ENCODE results near the gene RPGRIP1L. TPM values are rescaled to one million over a fixed set of nuclear protein-coding genes. Genes with fewer than 3 reads are reported as not detected.

The RPGRIP1L gene
- total RNA-seq, 1 donor from 2014 or later, result 23.2 TPM

GRCh38 chr16:53600616-53601015 is 103.0 kb downstream of the RPGRIP1L start:
- H3K4me3 Mint-ChIP-seq, result no peak overlapping the region
- no peak overlapping the region for H3K4me2 ChIP-seq
- H3K4me1 Mint-ChIP-seq, result no peaks in the 10 kb centered on the region

GRCh38 chr16:53600126-53600525 is 103.5 kb downstream of the RPGRIP1L start:
- Histone ChIP-seq H2AFZ (replicated peaks) (no peak overlapping the region), H3K36me3 (no peaks in the 10 kb centered on the region), H3K79me2 (ENCODE audit: low read depth) (no peaks in the 10 kb centered on the region), H3K27ac (no peak overlapping the region), H3K4me3 (no peak overlapping the region), H3F3A (ENCODE audit: low read depth) (no peaks in the 10 kb centered on the region), H3K4me2 (no peak overlapping the region), H4K20me1 (ENCODE audit: low read depth) (no peaks in the 10 kb centered on the region), H3K27me3 (no peaks in the 10 kb centered on the region), H3K4me1 (no peaks in the 10 kb centered on the region), H3K9ac (no peak overlapping the region), H3K9me3 (ENCODE audit: low read depth) (no peaks in the 10 kb centered on the region)
- DNase-seq (ENCODE audit: low spot score), result no peak
- no peaks in the 10 kb centered on the region for H3K27me3 Mint-ChIP-seq (ENCODE audit: insufficient read depth, low read depth)
- no peaks in the 10 kb centered on the region for H3K4me1 Mint-ChIP-seq
- H3K36me3 Mint-ChIP-seq, result peaks cover 28% of the 10 kb centered on the region
- H3K27ac Mint-ChIP-seq, result no peak overlapping the region
- peaks cover 12% of the 10 kb centered on the region for H3K9me3 Mint-ChIP-seq
- no peak overlapping the region for H3K4me3 Mint-ChIP-seq
- no peak for TF ChIP-seq EZH2phosphoT487 (IDR thresholded peaks at IDR 0.05)
- no peak for TF ChIP-seq EZH2 (IDR thresholded peaks at IDR 0.05)
- TF ChIP-seq CTCF (IDR thresholded peaks at IDR 0.05), result no peak

More at GRCh38 chr16:53600616-53601015, 103.0 kb downstream of the RPGRIP1L start:
- Mint-ChIP-seq H3K27me3 (ENCODE audit: insufficient read depth, low read depth) (no peaks in the 10 kb centered on the region), H3K27ac (no peak overlapping the region), H3K9me3 (peaks cover 7% of the 10 kb centered on the region), H3K36me3 (peaks cover 24% of the 10 kb centered on the region)
- Histone ChIP-seq H3K79me2 (ENCODE audit: low read depth) (no peaks in the 10 kb centered on the region), H3K4me3 (no peak overlapping the region), H3F3A (ENCODE audit: low read depth) (no peaks in the 10 kb centered on the region), H3K9ac (no peak overlapping the region), H3K9me3 (ENCODE audit: low read depth) (no peaks in the 10 kb centered on the region), H3K27me3 (no peaks in the 10 kb centered on the region), H4K20me1 (ENCODE audit: low read depth) (no peaks in the 10 kb centered on the region), H2AFZ (replicated peaks) (no peak overlapping the region), H3K27ac (no peak overlapping the region), H3K36me3 (no peaks in the 10 kb centered on the region), H3K4me1 (no peaks in the 10 kb centered on the region)
- DNase-seq (ENCODE audit: low spot score), result no peak
- no peak for TF ChIP-seq EZH2 (IDR thresholded peaks at IDR 0.05)
- TF ChIP-seq EZH2phosphoT487 (IDR thresholded peaks at IDR 0.05), result no peak
- TF ChIP-seq CTCF (IDR thresholded peaks at IDR 0.05), result no peak

GRCh38 chr16:53599548-53599947 is 104.1 kb downstream of the RPGRIP1L start:
- H3F3A ChIP-seq (ENCODE audit: low read depth), result no peaks in the 10 kb centered on the region
- H3K9ac ChIP-seq, result no peak overlapping the region
- H3K9me3 ChIP-seq (ENCODE audit: low read depth), result no peaks in the 10 kb centered on the region
- H3K4me2 ChIP-seq, result no peak overlapping the region
- no peak overlapping the region for H2AFZ ChIP-seq (replicated peaks)
- no peak overlapping the region for H3K27ac ChIP-seq
- Mint-ChIP-seq H3K27ac (no peak overlapping the region), H3K9me3 (peaks cover 17% of the 10 kb centered on the region), H3K27me3 (ENCODE audit: insufficient read depth, low read depth) (peaks cover 3% of the 10 kb centered on the region), H3K36me3 (peaks cover 28% of the 10 kb centered on the region), H3K4me1 (no peaks in the 10 kb centered on the region), H3K4me3 (no peak overlapping the region)
- no peaks in the 10 kb centered on the region for H3K4me1 ChIP-seq
- H3K4me3 ChIP-seq, result no peak overlapping the region
- no peaks in the 10 kb centered on the region for H3K36me3 ChIP-seq
- H4K20me1 ChIP-seq (ENCODE audit: low read depth), result no peaks in the 10 kb centered on the region
- H3K79me2 ChIP-seq (ENCODE audit: low read depth), result no peaks in the 10 kb centered on the region
- no peak for DNase-seq (ENCODE audit: low spot score)
- no peaks in the 10 kb centered on the region for H3K27me3 ChIP-seq
- TF ChIP-seq CTCF (IDR thresholded peaks at IDR 0.05), result no peak
- TF ChIP-seq EZH2phosphoT487 (IDR thresholded peaks at IDR 0.05), result no peak
- TF ChIP-seq EZH2 (IDR thresholded peaks at IDR 0.05), result no peak
